ENCODE results near the gene MMP25.

Gene MMP25, protein sequence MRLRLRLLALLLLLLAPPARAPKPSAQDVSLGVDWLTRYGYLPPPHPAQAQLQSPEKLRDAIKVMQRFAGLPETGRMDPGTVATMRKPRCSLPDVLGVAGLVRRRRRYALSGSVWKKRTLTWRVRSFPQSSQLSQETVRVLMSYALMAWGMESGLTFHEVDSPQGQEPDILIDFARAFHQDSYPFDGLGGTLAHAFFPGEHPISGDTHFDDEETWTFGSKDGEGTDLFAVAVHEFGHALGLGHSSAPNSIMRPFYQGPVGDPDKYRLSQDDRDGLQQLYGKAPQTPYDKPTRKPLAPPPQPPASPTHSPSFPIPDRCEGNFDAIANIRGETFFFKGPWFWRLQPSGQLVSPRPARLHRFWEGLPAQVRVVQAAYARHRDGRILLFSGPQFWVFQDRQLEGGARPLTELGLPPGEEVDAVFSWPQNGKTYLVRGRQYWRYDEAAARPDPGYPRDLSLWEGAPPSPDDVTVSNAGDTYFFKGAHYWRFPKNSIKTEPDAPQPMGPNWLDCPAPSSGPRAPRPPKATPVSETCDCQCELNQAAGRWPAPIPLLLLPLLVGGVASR

DNA sequence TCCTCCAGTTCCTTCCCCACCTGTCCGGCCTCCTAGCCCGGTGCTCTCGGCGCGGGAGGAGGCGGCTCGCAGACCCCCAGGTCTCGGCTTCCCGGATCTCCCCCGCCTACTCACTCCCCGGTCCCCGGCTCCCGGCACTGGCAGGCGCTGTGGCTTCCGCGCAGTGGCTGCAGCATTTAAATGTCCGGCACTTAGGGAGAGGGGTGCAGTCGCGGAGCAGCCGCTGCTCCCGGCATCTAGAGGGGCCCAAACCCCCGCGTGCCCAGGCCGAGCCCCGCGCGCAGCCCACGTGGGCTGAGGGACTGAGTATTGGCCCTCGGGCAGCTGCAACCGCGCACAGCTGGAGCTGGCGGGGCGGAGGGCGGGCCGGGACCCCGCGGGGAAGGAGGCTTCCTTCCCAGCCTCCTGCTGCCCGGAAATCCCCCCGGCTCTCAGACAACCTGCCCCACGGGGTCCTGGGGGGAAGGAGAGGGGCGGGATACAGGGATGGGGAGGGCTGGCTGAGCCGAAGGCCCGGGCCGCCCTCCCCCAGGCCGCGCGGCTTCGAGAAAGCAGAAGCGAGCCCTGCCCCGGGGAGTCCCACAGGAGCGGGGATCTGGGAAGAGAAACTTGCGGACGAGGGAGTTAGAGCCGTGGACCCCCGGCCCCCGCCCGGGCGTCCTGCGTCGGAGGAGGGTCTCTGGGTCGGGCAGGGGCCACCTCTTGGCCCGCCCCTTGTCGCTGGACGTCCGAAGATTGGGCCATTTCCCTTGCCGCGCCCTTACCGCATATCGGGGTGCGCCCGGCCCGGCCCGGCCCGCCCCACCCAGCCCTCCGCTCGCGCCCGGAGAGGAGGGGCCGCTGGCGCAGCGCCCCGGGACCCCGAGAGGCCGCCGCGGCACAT is at the start of gene MMP25:
Gene MMP25 (plus strand): TSS at position 804 of the 883 bp plus-strand sequence. CDS start 357 bp downstream, outside the sequence.
- TF ChIP-seq, protein P1, sequence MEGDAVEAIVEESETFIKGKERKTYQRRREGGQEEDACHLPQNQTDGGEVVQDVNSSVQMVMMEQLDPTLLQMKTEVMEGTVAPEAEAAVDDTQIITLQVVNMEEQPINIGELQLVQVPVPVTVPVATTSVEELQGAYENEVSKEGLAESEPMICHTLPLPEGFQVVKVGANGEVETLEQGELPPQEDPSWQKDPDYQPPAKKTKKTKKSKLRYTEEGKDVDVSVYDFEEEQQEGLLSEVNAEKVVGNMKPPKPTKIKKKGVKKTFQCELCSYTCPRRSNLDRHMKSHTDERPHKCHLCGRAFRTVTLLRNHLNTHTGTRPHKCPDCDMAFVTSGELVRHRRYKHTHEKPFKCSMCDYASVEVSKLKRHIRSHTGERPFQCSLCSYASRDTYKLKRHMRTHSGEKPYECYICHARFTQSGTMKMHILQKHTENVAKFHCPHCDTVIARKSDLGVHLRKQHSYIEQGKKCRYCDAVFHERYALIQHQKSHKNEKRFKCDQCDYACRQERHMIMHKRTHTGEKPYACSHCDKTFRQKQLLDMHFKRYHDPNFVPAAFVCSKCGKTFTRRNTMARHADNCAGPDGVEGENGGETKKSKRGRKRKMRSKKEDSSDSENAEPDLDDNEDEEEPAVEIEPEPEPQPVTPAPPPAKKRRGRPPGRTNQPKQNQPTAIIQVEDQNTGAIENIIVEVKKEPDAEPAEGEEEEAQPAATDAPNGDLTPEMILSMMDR (IDR thresholded peaks at IDR 0.05; ENCODE audit: low read length, missing control alignments) = no peak
- DNase-seq (ENCODE audit: low read depth) = no peak
- H3K4me3 ChIP-seq (replicated peaks; ENCODE audit: low read depth, low read length) = peak within 1 kb of the TSS; percentile 46

DNA sequence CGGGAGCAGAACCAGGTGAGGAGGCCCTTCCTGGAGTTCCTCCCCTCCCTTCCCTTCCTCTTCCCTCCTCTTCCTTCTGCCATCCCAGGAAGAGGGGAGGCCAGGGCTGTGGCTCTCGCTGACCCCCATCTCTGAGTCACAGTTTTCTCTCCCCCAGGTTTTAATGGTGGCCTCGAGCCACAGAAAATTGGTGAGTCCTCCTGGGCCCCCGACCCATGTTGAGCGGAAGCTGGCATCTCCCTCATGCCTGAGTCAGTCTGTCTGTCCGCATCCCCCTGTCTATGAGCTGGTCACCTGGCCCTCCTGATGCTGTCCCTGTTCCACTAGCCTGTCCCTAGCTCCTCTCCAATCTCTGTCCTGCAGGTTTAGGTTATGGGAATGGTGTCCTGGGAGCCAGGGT is 46.4 kb upstream of the MMP25 start:
- TF ChIP-seq, protein P1 (IDR thresholded peaks at IDR 0.05; ENCODE audit: low read length, missing control alignments) = no peak
- no peak for DNase-seq (ENCODE audit: low read depth)
- H3K4me3 ChIP-seq (replicated peaks; ENCODE audit: low read depth, low read length) = no peak overlapping the region

DNA sequence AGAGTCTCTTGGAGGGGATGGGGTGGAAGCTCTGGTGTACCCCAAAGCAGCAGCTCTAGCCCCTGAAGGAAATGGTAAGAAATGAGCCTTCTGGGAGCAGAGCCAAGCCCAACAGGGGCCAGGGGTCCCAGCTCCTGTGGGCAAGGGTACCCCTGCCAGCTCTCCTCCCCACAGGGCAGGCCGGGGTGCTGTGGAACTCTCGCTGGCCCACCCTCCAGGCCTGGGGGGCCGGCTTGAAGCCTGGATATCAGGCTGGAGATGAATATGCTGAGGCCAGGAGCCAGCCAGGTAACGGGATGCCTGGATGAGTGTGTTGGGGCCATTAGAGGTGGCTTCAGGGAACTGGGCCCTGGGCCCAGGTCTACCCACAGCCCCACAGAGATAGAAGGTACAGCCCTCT is 45.8 kb upstream of the MMP25 start:
- H3K4me3 ChIP-seq (replicated peaks; ENCODE audit: low read depth, low read length) = no peak overlapping the region
- TF ChIP-seq, protein P1 (IDR thresholded peaks at IDR 0.05; ENCODE audit: low read length, missing control alignments) = no peak
- DNase-seq (ENCODE audit: low read depth) = no peak

- TF ChIP-seq, protein P1 (IDR thresholded peaks at IDR 0.05; ENCODE audit: low read length, missing control alignments) = no peak
- no peak overlapping the region for H3K4me3 ChIP-seq (replicated peaks; ENCODE audit: low read depth, low read length)
- DNase-seq (ENCODE audit: low read depth) = no peak
Measured at GRCh38 chr16:3001316-3001715, 45.0 kb upstream of the MMP25 start.

GRCh38 chr16:3003582-3004270 is 42.6 kb upstream of the MMP25 start:
- peak; percentile 99 for DNase-seq (ENCODE audit: low read depth)
- TF ChIP-seq, protein P1 (IDR thresholded peaks at IDR 0.05; ENCODE audit: low read length, missing control alignments) = peak; percentile 21
- H3K4me3 ChIP-seq (replicated peaks; ENCODE audit: low read depth, low read length) = no peak overlapping the region

- H3K4me3 ChIP-seq (replicated peaks; ENCODE audit: low read depth, low read length) = no peak overlapping the region
- TF ChIP-seq, protein P1 (IDR thresholded peaks at IDR 0.05; ENCODE audit: low read length, missing control alignments) = no peak
- DNase-seq (ENCODE audit: low read depth) = no peak
Measured at GRCh38 chr16:3004319-3004718, 42.0 kb upstream of the MMP25 start.
